ENCODE results near the gene SPR. TPM values are rescaled to one million over a fixed set of nuclear protein-coding genes. Genes with fewer than 3 reads are reported as not detected.

The SPR gene
- total RNA-seq, result 3.9 TPM

DNA sequence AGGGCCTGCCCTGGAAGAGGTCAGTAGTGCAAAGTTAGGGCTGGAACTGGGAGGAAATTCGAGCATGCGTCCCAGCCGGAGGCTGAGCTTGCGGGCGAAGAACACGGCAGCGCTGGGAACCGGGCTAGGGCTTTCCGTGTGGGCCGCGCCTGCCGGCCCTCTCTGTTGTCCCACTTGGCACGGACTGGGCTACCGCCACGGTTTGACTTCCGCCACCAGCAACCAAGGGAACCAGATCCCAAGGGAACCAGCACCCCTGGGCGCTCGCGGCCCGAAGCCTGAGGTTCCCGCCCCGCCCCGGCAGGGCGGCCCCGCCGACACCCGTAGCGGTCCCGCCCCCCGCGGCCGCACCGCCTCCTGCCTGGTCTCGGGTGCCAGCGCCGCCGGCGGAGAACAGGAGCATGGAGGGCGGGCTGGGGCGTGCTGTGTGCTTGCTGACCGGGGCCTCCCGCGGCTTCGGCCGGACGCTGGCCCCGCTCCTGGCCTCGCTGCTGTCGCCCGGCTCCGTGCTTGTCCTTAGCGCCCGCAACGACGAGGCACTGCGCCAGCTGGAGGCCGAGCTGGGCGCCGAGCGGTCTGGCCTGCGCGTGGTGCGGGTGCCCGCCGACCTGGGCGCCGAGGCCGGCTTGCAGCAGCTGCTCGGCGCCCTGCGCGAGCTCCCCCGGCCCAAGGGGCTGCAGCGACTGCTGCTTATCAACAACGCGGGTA, at the start of gene SPR:
TSS of gene SPR (plus strand) at position 377 of the 708 bp plus-strand sequence. CDS start at position 402, 25 bp downstream.
- no peak for DNase-seq

GRCh38 chr2:72840066-72840465, 47.1 kb upstream of the SPR start:
- no peak for DNase-seq

DNA sequence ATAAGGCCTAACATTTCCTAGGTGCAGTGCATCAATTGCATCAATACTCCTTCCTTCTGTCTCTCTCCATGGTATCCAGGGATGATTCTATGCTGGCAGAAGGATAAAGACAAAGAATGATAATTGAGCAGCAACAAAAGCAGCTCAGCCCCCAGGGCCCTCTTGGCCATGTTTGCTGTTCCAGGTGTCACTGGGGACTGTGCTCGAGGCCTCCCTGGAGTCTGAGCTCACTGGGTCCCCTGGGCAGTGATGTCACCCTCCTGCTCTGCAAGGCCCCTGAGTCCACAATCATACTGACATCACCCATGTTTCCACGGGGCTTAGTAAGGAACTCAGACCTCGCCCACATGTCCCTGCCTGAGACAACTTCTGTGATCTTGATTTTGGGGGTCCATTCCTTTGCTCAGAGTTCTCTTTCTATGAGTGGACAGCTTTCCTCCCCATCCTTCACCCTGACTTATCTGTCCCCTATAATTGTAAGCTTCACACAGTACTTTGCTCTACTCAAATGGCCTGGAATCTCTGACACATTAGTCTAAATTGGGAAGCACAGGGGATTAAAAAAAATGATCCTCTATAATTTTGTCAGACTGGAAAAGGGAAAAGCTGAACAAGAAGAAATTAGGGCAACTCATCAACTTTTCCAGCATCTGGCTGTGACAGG, 45.6 kb upstream of the SPR start:
- DNase-seq, result no peak

GRCh38 chr2:72843301-72843700, 43.9 kb upstream of the SPR start:
- no peak for DNase-seq

GRCh38 chr2:72846171-72847095, 40.8 kb upstream of the SPR start:
- no peak for DNase-seq

DNA sequence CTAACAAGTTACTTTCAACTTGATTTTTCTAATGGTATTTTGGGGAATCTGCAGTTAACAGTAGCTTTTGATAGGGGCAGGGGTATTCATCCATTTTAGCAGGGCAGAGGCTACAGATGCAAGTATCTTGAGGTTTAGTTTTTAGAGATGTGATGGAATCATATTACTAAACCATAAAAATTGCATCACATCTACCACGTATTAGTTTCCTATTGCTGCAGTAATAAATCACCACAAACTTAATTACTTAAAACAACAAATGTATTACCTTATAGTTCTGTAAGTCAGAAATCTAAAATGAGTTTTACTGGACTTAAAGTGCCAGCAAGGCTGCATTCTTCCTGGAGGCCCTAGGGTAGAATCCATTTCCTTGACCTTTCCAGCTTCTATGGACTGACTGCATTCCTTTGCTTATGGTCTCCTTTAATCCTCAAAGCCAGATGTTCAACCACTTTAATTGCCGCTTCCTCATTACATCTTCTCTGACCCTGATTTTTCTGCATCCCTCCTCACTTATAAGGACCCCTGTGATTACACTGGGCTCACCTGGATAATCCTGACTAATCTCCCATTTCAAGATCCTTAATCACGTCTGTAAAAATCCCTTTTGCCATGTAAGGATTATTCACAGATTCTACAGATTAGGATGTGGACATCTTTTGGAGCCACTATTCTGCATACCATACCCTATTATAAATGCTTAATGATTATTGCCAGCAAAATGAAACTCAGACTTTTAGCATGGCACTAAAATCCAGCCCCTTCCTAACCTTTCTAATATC, 39.5 kb upstream of the SPR start:
- DNase-seq, result no peak

- no peak for DNase-seq
These were observed 38.6 kb upstream of the SPR start for GRCh38 chr2:72848436-72849137.

DNA sequence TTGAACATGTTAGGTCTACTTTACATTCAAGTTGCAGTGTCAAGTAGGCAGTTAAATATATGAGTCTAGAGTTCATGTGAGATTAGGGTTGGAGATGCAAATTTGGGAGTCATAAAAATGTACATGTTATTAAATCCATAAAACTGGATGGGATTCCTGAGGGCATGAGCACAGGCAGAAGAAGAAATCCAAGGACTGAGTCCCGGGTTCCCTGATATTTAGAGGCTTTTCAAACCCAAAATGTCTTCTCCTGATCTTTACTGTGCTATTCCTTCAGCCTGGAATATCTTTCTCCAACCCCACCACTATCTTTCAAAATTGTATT, 38.1 kb upstream of the SPR start:
- DNase-seq, result no peak

DNA sequence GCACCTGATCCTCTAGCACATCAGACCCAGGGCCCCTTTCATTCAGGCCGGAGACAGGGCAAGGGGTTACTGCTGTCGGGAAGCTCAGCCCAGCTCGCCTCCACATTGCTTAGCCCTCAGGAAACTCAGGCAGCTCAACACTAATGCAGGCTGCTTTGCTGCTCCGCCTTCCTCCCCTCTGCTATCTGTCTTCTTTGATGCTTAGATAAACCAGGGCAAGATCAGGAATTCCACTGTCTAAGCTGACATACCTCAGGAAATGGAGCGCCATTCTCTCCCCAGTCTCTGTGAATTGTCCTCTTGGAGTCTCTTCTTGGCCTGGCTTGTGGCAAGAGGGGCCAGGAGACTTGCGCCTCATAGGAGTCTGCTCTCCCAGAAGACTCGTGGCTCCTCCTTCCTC, 35.9 kb upstream of the SPR start:
- no peak for DNase-seq

GRCh38 chr2:72859831-72860262, 27.4 kb upstream of the SPR start:
- no peak for DNase-seq

DNA sequence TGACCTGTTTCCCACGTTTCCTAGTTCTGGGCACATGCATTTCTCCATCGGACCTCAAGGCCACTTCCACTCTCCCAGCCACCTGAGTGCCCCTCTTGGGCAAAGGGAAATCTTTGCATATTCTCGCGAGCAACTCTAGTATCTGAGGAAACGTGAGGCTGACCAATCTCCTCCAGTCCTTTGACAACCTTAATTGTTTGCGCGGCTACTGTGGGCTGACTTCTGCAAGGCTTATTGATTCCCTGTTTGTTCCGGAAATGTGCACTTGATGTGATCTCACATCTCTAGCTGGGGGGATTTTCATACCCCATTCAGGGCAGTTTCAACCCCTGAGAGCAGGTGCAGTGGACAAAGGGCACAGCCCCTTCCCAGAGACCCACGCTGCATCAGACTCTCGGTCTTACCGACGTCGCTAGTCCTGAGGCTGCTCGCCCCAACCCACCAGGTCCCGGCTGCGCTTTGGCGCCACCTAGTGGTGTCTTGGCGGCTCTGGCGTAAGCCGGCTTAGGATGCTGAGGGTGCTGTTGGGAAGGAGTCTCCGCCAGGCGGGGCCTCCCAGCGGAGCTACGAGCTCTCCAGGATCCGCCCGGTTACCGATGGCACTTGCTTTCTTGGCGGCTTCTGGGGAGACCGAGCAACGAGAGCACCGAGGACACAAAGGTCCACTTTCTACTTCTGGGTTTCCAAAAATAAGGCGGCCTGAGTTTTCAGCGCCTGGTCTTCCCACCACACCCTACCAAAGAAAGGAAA, 24.8 kb upstream of the SPR start:
- peak; percentile 45 for DNase-seq

- no peak for DNase-seq
These were observed 24.2 kb upstream of the SPR start for GRCh38 chr2:72863046-72863445.

DNA sequence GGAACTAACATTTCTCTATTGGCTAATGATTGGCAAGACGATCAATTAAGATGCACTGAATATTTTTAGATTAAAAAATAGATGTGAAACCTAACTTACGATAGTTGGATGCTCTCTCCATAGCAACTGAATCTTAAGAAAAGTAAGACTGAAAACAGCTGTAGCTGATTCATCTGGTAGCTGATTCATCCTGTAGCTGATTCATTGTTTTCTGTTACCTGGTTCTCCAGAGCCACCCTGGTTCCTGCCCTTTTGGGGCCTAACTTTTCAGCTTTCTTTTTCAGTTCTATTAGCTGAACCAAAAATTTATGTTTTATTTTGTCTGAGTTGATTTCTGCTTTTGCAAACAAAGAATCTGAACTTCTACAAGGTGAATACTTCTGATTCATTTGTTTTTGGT, 22.7 kb upstream of the SPR start:
- no peak for DNase-seq

- DNase-seq, result no peak
These were observed 16.1 kb upstream of the SPR start for GRCh38 chr2:72871060-72871459.

DNA sequence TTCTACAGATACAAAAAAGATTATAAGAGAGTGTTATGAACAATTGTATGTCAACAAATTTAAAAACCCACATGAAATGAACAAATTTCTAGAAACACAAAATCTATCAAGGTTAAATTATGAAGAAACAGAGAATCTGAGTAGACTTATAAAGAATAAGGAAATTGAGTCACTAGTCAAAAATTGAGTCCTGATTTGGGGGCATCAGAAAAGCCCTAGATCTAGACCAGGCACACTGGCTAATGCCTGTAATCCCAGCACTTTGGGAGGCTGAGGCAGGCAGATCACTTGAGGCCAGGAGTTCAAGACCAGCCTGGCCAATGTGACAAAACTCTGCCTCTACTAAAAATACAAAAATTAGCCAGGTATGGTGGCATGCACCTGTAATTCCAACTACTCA, 15.3 kb upstream of the SPR start:
- no peak for DNase-seq

- DNase-seq, result no peak
These were observed 3.7 kb upstream of the SPR start for GRCh38 chr2:72883356-72883962.

DNA sequence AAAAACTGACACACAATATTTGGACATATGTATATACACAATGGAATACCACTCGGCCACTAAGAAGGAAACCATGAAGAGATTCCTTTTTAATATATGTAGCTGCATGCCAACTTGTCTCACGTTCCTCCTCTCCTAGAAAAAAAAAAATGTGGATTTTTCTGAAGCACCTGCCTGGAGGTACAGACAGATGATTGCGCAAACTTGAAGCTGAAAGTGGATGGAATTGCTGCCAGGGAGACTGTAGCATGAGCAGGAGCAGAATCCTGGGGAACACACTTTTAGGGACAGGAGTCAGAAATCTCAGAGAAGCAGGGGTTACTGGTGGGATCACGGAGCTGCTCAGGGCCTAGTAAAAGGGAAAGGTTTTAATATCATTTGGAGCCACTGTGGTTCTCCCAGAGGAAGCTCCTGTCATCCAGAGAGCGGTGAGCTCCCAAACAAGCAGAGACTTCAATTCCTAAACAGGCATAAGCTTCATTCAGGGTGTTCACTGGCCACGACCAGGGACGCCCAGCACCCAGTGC, 640 bp upstream of the SPR start:
- no peak for DNase-seq

GRCh38 chr2:72887740-72888437, 681 bp downstream of the SPR start:
- peak; percentile 61 for DNase-seq

GRCh38 chr2:72888438-72889202, 1.4 kb downstream of the SPR start:
- DNase-seq, result no peak
